ENCODE data around the gene ITGB5.

DNA sequence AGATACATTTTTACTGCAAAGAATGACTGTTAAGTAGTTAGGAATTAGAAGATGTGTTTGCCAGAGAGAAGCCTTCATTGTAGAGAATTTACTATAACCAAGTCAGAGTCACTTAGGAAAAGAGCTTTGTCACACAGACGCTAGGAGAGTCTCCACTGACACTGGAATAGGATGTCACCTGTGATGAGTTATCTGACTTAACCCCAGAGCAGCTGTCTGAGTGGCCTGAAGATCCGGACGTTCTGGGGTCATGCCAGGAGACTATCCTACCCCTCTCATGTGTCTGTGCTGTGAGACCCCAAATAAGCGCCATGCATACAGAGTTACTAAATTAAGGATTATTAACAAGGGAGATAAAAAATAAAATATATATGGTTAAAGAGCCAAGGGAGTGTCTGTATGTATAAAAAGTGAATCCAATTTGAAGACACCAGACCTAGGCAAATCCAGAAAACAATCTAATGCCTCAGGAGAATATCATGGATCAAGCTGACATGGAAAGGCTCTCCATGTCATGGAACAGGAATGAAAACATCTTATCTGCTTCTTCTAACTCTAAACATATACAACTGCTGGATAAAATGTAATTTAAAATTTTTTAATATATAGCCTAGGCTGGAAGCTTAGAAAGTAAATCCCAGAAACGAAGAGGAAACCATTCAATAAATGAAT, 43.5 kb downstream of the ITGB5 start:
- TF ChIP-seq, protein P1, sequence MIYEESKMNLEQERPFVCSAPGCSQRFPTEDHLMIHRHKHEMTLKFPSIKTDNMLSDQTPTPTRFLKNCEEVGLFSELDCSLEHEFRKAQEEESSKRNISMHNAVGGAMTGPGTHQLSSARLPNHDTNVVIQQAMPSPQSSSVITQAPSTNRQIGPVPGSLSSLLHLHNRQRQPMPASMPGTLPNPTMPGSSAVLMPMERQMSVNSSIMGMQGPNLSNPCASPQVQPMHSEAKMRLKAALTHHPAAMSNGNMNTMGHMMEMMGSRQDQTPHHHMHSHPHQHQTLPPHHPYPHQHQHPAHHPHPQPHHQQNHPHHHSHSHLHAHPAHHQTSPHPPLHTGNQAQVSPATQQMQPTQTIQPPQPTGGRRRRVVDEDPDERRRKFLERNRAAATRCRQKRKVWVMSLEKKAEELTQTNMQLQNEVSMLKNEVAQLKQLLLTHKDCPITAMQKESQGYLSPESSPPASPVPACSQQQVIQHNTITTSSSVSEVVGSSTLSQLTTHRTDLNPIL (CRISPR knock-in tag; IDR thresholded peaks at IDR 0.05; ENCODE audit: low read depth), result no peak
- TF ChIP-seq ZNF8 (CRISPR knock-in tag; IDR thresholded peaks at IDR 0.05), result no peak
- TF ChIP-seq ESRRG (CRISPR knock-in tag; IDR thresholded peaks at IDR 0.05), result no peak
- TF ChIP-seq TCF4 (CRISPR knock-in tag; IDR thresholded peaks at IDR 0.05; ENCODE audit: borderline replicate concordance), result no peak
- no peak for TF ChIP-seq GLIS3 (CRISPR knock-in tag; IDR thresholded peaks at IDR 0.05)
- no peak for TF ChIP-seq BACH2 (CRISPR knock-in tag; IDR thresholded peaks at IDR 0.05; ENCODE audit: borderline replicate concordance)
- no peak for TF ChIP-seq SNAI2 (CRISPR knock-in tag; IDR thresholded peaks at IDR 0.05)
- no peak for TF ChIP-seq RARB (CRISPR knock-in tag; IDR thresholded peaks at IDR 0.05)
- no peak for TF ChIP-seq ZFP3 (CRISPR knock-in tag; IDR thresholded peaks at IDR 0.05)
- TF ChIP-seq, protein P2, sequence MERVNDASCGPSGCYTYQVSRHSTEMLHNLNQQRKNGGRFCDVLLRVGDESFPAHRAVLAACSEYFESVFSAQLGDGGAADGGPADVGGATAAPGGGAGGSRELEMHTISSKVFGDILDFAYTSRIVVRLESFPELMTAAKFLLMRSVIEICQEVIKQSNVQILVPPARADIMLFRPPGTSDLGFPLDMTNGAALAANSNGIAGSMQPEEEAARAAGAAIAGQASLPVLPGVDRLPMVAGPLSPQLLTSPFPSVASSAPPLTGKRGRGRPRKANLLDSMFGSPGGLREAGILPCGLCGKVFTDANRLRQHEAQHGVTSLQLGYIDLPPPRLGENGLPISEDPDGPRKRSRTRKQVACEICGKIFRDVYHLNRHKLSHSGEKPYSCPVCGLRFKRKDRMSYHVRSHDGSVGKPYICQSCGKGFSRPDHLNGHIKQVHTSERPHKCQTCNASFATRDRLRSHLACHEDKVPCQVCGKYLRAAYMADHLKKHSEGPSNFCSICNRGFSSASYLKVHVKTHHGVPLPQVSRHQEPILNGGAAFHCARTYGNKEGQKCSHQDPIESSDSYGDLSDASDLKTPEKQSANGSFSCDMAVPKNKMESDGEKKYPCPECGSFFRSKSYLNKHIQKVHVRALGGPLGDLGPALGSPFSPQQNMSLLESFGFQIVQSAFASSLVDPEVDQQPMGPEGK (CRISPR knock-in tag; IDR thresholded peaks at IDR 0.05; ENCODE audit: borderline replicate concordance), result no peak
- no peak for TF ChIP-seq TOX (CRISPR knock-in tag; IDR thresholded peaks at IDR 0.05; ENCODE audit: borderline replicate concordance)

All from SK-N-SH treated with all-trans-retinoic acid at 6 μM for 48 hours (cell line).